Measurements from ENCODE around the gene UXS1.

DNA sequence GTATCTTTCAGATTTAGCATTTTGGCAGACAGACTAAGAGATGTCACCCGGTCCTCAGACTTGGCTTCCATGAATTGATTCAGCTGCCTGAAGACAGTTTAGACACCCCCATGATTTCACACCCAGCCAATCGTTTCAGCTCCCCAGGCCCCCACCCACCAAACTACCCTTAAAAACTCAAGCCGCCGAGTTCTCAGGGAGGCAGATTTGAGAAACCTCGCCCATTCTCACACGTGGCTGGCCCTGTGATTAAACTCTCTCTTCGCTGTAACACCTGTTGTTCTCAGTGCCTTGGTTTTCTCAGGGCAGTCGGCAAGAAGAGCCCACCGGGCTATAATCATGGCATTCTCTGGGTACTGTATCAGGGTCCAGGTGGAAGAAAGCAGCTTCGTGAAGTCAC, 35.2 kb downstream of the UXS1 start:
- TF ChIP-seq, protein P1, sequence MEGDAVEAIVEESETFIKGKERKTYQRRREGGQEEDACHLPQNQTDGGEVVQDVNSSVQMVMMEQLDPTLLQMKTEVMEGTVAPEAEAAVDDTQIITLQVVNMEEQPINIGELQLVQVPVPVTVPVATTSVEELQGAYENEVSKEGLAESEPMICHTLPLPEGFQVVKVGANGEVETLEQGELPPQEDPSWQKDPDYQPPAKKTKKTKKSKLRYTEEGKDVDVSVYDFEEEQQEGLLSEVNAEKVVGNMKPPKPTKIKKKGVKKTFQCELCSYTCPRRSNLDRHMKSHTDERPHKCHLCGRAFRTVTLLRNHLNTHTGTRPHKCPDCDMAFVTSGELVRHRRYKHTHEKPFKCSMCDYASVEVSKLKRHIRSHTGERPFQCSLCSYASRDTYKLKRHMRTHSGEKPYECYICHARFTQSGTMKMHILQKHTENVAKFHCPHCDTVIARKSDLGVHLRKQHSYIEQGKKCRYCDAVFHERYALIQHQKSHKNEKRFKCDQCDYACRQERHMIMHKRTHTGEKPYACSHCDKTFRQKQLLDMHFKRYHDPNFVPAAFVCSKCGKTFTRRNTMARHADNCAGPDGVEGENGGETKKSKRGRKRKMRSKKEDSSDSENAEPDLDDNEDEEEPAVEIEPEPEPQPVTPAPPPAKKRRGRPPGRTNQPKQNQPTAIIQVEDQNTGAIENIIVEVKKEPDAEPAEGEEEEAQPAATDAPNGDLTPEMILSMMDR (conservative IDR thresholded peaks at IDR 0.05; ENCODE audit: low read length), result no peak
- no peak for TF ChIP-seq EZH2phosphoT487 (IDR thresholded peaks at IDR 0.05; ENCODE audit: borderline replicate concordance, low read depth, low read length)
